ENCODE measurements around the gene MORN1.

MORN1 gene

GRCh38 chr1:2374252-2375155 is 16.9 kb downstream of the MORN1 start:
- no peak for TF ChIP-seq CTCF (IDR thresholded peaks at IDR 0.05; ENCODE audit: extremely low read depth, insufficient read depth, missing control alignments)
- in situ Hi-C loops (cut with MboI; ENCODE audit: low pct_unique_long_range_greater_than_20kb, low sequenced_read_pairs, unreplicated experiment) = loop anchor here (25.0 kb wide), 1 partner anchor 412 kb away; no protein-coding TSS in a partner anchor
- no peak for DNase-seq (ENCODE audit: low spot score)

- DNase-seq (ENCODE audit: low spot score) = no peak
- in situ Hi-C loops (cut with MboI; ENCODE audit: low pct_unique_long_range_greater_than_20kb, low sequenced_read_pairs, unreplicated experiment) = no loop called here
Measured at GRCh38 chr1:2373551-2374251, 17.7 kb downstream of the MORN1 start.

GRCh38 chr1:2372551-2373490 is 18.5 kb downstream of the MORN1 start:
- DNase-seq (ENCODE audit: low spot score) = no peak
- TF ChIP-seq CTCF (IDR thresholded peaks at IDR 0.05; ENCODE audit: extremely low read depth, insufficient read depth, missing control alignments) = no peak
- in situ Hi-C loops (cut with MboI; ENCODE audit: low pct_unique_long_range_greater_than_20kb, low sequenced_read_pairs, unreplicated experiment) = no loop called here

More at GRCh38 chr1:2373551-2374251, 17.7 kb downstream of the MORN1 start:
- TF ChIP-seq CTCF (IDR thresholded peaks at IDR 0.05; ENCODE audit: extremely low read depth, insufficient read depth, missing control alignments) = no peak

DNA sequence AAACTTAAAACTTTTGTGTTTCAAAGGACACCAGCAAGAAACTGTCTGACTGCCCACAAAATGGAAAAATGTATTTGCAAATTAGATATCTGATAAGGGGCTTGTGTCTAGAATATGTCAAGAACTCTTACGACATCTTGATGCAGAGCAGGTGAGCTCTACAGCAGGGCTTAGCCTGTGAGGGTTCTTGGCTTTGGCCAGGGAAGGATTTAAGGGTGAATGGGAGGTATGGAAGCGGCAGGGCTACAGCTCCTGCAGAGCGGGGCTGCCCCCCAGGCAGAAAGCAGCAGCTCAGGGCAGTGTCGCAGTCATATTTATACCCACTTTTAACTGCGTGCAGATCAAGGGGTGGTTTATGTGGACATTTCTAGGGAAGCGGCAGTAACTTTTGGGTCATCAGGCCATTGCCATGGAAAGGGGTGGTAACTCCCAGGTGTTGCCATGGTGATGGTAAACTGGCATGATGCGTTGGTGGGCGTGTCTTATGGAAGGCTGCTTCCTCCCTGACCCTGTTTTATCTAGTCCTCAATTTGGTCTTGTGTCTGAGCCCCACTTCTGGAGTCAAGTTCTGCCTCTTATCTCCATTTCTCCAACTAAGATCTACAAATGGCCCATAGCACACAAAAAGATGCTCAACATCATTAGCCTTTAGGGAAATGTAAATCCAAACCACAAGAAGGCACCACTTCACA is 23.2 kb downstream of the MORN1 start:
- TF ChIP-seq CTCF (IDR thresholded peaks at IDR 0.05; ENCODE audit: extremely low read depth, insufficient read depth, missing control alignments) = no peak
- DNase-seq (ENCODE audit: low spot score) = no peak
- in situ Hi-C loops (cut with MboI; ENCODE audit: low pct_unique_long_range_greater_than_20kb, low sequenced_read_pairs, unreplicated experiment) = no loop called here

DNA sequence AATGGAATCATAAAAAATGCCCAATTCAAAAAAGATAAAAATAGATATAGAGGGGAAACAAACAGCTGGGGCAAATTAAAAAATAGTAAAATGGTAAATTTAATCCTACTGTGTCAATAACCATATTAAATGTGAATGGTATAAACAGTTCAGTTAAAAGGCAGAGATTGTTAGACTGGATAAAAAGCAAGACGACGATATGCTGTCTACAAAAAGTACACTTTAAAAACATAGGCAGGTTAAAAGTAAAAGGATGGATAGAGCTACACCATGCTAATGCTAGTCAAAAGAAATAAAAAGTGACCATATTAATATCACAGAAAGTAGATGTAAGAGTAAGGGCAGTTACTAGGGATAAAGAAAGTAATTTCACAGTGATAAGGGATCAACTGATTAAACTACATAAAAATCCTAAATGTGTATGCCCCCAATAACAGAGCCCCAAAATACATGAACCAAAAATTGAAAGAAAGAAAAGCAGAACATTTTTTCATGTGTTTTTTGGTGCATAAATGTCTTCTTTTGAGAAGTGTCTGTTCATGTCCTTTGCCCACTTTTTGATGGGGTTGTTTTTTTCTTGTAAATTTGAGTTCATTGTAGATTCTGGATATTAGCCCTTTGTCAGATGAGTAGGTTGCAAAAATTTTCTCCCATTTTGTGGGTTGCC is 27.4 kb downstream of the MORN1 start:
- DNase-seq (ENCODE audit: low spot score) = no peak
- in situ Hi-C loops (cut with MboI; ENCODE audit: low pct_unique_long_range_greater_than_20kb, low sequenced_read_pairs, unreplicated experiment) = no loop called here
- TF ChIP-seq CTCF (IDR thresholded peaks at IDR 0.05; ENCODE audit: extremely low read depth, insufficient read depth, missing control alignments) = no peak
